ENCODE data around the gene SKI. TPM values are rescaled to one million over a fixed set of nuclear protein-coding genes. Genes with fewer than 3 reads are reported as not detected.
A peak's percentile ranks its signal among the peaks of the same experiment; 100 is the strongest.

The SKI gene
- total RNA-seq, 1 donor from 2014 or later: 132 TPM

DNA sequence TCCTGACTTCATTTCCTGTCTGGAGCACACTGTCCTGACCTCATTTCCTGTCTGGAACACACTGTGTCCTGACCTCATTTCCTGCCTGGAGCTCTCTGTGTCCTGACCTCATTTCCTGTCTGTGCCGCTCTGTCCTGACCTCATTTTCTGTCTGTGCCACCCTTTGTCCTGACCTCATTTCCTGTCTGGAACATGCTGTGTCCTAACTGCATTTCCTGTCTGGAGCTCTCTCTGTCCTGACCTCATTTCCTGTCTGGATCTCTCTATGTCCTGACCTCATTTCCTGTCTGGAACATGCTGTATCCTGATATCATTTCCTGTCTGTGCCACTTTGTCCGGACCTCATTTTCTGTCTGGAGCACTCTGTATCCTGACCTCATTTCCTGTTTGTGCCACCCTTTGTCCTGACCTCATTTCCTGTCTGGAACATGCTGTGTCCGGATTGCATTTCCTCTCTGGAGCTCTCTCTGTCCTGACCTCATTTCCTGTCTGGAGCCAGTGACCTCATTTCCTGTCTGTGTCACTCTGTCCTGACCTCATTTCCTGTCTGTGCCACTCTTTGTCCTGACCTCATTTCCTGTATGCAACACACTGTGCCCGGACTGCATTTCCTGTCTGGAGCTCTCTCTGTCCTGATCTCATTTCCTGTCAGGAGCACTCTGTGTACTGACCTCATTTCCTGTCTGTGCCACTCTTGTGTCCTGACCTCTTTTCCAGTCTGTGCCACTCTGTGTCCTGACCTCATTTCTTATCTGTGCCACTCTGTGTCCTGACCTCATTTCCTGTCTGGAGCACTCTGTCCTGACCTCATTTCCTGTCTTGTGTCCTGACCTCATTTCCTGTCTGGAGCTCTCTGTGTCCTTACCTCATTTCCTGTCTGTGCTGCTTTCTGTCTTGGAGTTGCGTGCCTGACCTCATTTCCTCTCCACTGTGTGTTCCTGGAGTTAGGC, 27.6 kb downstream of the SKI start:
- no peaks in the 10 kb centered on the region for H3K27me3 Mint-ChIP-seq (ENCODE audit: unreplicated experiment)
- TF ChIP-seq, protein P1, sequence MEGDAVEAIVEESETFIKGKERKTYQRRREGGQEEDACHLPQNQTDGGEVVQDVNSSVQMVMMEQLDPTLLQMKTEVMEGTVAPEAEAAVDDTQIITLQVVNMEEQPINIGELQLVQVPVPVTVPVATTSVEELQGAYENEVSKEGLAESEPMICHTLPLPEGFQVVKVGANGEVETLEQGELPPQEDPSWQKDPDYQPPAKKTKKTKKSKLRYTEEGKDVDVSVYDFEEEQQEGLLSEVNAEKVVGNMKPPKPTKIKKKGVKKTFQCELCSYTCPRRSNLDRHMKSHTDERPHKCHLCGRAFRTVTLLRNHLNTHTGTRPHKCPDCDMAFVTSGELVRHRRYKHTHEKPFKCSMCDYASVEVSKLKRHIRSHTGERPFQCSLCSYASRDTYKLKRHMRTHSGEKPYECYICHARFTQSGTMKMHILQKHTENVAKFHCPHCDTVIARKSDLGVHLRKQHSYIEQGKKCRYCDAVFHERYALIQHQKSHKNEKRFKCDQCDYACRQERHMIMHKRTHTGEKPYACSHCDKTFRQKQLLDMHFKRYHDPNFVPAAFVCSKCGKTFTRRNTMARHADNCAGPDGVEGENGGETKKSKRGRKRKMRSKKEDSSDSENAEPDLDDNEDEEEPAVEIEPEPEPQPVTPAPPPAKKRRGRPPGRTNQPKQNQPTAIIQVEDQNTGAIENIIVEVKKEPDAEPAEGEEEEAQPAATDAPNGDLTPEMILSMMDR (IDR thresholded peaks at IDR 0.05): no peak
- H3K4me3 Mint-ChIP-seq (ENCODE audit: unreplicated experiment): no peak overlapping the region
- DNase-seq (ENCODE audit: extremely low spot score, unreplicated experiment): no peak
- peaks cover 6% of the 10 kb centered on the region for H3K36me3 Mint-ChIP-seq (ENCODE audit: unreplicated experiment)
- H3K27ac Mint-ChIP-seq (ENCODE audit: unreplicated experiment): no peak overlapping the region
- no peaks in the 10 kb centered on the region for H3K9me3 Mint-ChIP-seq (ENCODE audit: unreplicated experiment)
- peaks cover 33% of the 10 kb centered on the region for H3K4me1 Mint-ChIP-seq (ENCODE audit: unreplicated experiment)

- H3K4me3 Mint-ChIP-seq (ENCODE audit: unreplicated experiment): no peak overlapping the region
- H3K27me3 Mint-ChIP-seq (ENCODE audit: unreplicated experiment): no peaks in the 10 kb centered on the region
- no peaks in the 10 kb centered on the region for H3K9me3 Mint-ChIP-seq (ENCODE audit: unreplicated experiment)
- peaks cover 6% of the 10 kb centered on the region for H3K36me3 Mint-ChIP-seq (ENCODE audit: unreplicated experiment)
- H3K27ac Mint-ChIP-seq (ENCODE audit: unreplicated experiment): no peak overlapping the region
- peaks cover 39% of the 10 kb centered on the region for H3K4me1 Mint-ChIP-seq (ENCODE audit: unreplicated experiment)
- TF ChIP-seq, protein P1 (IDR thresholded peaks at IDR 0.05): no peak
- no peak for DNase-seq (ENCODE audit: extremely low spot score, unreplicated experiment)
These were observed 28.5 kb downstream of the SKI start for GRCh38 chr1:2256435-2257244.

DNA sequence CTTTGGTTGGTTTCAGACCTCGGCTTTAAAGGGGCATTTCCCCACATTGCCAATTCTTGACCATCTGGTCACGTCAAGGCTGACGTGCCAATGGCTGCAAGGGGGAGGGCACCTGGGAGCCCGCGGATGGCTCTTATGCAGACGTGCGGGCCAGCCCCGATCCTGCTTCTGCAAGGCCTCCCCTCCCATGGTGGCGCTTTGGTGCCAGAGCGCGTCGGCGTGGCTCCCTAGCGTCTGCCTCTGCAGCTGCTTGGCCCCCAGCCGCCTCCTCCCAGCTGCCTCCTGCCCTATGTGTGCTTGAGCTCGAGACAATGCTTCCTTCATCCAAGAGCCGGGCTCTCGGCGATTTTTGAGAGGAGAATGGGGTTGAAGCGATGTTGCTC, 29.1 kb downstream of the SKI start:
- no peaks in the 10 kb centered on the region for H3K27me3 Mint-ChIP-seq (ENCODE audit: unreplicated experiment)
- TF ChIP-seq, protein P1 (IDR thresholded peaks at IDR 0.05): no peak
- peaks cover 39% of the 10 kb centered on the region for H3K4me1 Mint-ChIP-seq (ENCODE audit: unreplicated experiment)
- no peak overlapping the region for H3K4me3 Mint-ChIP-seq (ENCODE audit: unreplicated experiment)
- no peak overlapping the region for H3K27ac Mint-ChIP-seq (ENCODE audit: unreplicated experiment)
- no peaks in the 10 kb centered on the region for H3K9me3 Mint-ChIP-seq (ENCODE audit: unreplicated experiment)
- DNase-seq (ENCODE audit: extremely low spot score, unreplicated experiment): no peak
- H3K36me3 Mint-ChIP-seq (ENCODE audit: unreplicated experiment): peaks cover 6% of the 10 kb centered on the region

DNA sequence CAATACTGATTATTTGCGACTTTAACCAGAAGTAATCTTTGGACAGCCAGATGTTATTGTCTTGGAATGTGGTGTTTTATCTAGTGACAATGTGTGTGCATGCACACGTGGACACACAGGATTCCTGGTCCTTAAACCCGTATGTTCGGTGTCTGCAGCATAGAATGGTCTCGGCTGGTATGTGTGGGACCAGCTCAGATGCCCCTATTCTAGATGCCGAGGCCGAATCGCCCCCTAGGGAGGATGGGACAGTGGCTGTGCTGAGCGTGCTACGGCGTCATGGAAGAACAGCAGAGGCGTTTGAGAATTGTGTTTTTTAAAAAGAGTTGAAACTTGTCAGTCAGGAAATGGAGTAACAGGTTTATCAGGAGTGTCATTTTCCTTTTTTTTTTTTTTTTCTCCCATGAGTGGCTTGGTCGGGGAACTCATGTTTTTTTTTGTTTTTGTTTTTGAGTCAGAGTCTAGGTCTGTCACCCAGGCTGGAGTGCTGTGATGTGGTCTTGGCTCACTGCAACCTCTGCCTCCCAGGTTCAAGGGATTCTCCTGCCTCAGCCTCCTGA, 30.1 kb downstream of the SKI start:
- no peaks in the 10 kb centered on the region for H3K9me3 Mint-ChIP-seq (ENCODE audit: unreplicated experiment)
- H3K27me3 Mint-ChIP-seq (ENCODE audit: unreplicated experiment): no peaks in the 10 kb centered on the region
- peaks cover 4% of the 10 kb centered on the region for H3K36me3 Mint-ChIP-seq (ENCODE audit: unreplicated experiment)
- H3K27ac Mint-ChIP-seq (ENCODE audit: unreplicated experiment): peak overlapping the region; percentile 19
- peaks cover 38% of the 10 kb centered on the region for H3K4me1 Mint-ChIP-seq (ENCODE audit: unreplicated experiment)
- no peak for DNase-seq (ENCODE audit: extremely low spot score, unreplicated experiment)
- TF ChIP-seq, protein P1 (IDR thresholded peaks at IDR 0.05): no peak
- no peak overlapping the region for H3K4me3 Mint-ChIP-seq (ENCODE audit: unreplicated experiment)

All from osteocyte (in vitro differentiated cells).